LoVo (cell line): ENCODE measurements around the gene HECTD2.
"Not testable (repeated sequence)": the region's sequence is repeated elsewhere in the genome, so short reads cannot be mapped to it uniquely, and the experiment has no call there.

Experiments used
- DNase-seq: peaks from one replicate; pipeline ENCODE4 v3.0.0-alpha.2; 2016; ENCODE audit warnings: low spot score

HECTD2 gene

DNA sequence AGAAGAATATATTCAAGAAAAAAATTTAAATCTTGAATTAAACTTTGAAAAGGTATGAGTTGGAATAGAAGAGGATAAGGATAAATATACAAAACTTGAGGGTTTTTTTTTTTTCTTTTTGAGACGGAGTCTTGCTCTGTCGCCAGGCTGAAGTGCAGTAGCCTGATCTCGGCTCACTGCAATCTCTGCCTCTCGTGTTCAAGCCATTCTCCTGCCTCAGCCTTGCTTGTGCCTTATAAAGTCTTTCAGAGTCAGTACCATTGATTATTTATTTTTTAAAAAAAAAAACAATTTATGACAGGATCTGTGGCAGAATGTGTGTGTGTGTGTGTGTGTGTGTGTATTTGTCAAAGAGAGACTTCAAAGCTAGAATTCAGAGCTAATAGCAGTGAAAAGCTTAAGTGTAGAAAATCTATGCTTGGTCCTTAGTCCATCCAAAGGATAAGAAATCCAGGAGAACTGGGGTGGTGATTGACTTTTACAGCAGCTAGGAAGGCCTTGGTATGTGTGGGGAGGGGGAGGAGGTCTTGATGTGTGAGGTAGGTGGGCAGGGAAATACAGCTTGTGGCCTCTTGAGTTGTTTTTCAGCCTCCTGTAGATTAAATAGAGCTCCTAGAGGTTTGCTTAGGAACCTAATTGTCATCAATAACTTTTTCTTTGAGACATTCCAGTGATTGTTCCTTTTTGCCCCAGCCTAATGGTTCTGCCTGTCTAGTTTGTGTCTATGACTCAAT, 2.4 kb downstream of the HECTD2 start:
- DNase-seq: no peak

DNA sequence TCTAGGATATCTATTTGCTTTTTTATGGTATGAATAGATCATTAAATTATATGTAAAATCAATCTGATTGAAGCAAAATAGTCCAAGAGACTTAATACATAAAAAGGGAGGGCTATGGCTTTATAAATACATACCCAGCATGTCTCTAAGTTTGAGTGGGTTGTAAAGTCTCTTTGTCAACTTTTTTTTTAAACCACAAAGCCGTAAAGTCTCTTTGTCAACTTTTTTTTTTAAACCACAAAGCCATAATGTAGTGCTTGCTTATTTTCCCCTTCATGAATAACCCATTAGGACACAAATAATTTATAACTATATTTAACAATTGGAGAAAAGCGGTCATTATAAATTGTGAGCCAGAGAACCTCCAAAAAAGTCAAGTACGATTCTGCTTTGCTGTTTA, 5.7 kb downstream of the HECTD2 start:
- DNase-seq: peak; percentile 26

DNA sequence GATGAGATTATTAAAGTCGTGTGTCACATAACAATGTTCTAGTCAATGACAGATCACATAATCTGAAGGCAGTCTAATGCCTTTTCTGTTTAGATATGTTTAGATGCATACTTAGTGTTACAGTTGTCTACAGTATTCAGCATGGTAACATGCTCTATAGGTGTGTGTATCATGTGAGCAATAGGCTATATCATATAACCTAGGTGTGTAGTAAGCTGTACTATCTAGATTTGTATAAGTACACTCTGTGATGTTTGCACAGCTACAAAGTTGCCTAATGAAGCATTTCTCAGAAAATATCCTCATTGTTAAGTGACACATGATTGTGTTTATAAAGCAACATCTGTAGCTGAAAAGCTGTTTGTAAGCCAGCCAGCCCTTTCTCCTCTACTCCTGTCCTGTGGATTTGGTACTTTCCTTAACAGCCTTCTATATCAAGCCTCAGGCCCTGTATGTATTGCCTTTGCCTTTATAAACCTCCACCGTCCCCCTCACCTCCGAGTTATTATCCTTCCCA, 6.3 kb downstream of the HECTD2 start:
- DNase-seq: no peak

- DNase-seq: no peak
These were observed 8.3 kb downstream of the HECTD2 start for GRCh38 chr10:91418416-91418815.

DNA sequence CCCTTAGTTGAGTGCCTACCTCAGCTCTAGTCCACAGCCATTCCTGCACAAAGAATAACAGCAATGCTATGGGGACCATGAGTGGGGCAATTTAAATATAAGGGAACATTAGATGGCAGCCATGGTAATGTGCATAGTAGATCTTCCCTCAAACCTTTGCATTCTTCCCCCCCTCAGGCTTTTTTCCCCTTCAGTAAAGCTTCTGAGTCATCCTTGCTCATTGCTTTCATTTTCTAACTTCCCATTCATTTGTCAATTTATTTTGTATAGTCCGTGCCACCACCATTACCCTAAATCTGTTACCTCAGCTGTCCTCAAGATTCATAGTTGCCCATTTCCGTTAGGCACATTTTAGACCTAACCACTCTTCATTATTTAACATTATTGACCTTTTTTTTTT, 10.7 kb downstream of the HECTD2 start:
- no peak for DNase-seq

GRCh38 chr10:91422915-91423314, 12.8 kb downstream of the HECTD2 start:
- DNase-seq: no peak

GRCh38 chr10:91424016-91424415, 13.9 kb downstream of the HECTD2 start:
- no peak for DNase-seq

- no peak for DNase-seq
These were observed 22.0 kb downstream of the HECTD2 start for GRCh38 chr10:91432175-91432574.

DNA sequence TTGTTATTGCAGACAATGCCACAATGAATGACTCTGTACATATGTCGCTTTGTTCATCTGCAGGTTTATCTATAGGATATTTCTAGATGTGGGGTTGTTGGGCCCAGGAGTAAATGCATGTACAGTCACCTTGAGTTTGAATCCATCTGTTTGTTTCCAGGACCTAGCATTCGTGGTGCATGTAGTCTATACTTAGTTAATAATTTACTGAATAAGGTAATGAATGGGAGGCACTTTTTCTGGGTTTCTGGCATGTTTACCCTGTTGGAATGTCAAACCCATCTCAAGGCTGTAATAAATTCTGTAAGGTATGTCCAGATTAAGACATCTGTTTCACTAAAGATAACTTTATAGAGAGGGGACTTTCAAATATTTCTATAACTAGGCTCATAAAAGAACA, 23.5 kb downstream of the HECTD2 start:
- no peak for DNase-seq

DNA sequence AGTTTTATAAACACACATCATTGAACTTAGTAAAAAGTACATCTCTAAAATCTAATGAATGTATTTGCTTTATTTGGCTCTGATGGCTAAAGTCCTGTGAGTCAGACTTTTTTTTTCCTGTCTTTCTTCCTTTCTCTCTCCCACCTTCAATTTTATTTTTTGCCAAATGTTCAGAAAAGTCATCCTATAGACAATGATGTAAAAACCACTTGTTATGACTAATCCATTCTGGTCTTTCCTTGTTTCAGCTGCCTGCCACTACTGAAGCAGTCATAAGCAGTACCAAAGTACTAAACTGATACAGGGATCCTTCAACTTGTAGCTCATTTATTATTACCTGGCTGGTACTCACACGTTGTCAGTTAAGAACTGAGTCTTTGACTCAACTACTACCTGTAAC, 23.9 kb downstream of the HECTD2 start:
- DNase-seq: no peak

DNA sequence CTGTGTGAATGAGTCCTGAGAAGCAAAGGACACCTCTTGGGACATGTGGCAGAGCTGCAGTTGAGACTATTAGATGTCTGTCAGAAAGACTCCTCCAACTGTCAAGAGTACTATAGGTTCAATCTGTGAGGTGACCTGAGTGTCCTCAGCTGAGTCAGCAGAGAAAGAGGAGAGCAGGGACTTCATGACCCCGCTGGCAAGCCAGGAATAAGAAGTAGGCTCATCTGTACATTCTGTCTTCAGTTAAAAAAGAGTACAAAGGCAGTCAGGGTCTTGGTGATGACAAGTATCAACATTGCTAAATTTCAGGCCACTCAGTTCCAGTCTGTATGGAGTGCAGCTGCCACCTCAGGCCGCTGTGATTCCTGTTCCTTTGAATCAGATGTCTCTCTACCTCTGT, 25.1 kb downstream of the HECTD2 start:
- DNase-seq: no peak

GRCh38 chr10:91438228-91438627, 28.1 kb downstream of the HECTD2 start:
- not testable (repeated sequence) for DNase-seq

- DNase-seq: no peak
These were observed 34.4 kb downstream of the HECTD2 start for GRCh38 chr10:91444211-91445182.

DNA sequence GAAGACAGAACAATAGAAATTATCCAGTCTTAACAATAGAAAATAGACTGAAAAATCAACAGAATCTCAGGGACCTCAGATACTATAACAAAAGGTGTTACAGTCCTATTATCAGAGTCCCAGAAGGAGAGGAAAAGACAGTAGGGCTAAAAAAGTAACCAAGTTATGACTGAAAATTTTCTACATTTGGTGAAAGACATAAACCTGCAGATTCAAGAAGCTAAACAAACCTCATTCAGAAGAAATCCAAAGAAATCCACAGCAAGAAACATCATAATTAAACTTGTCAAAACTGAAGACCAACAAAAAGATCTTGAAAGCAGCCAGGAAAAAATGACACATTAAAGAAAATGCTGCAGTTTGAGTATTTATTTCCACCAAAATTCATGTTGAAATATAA, 41.9 kb downstream of the HECTD2 start:
- no peak for DNase-seq

- DNase-seq: no peak
These were observed 43.4 kb downstream of the HECTD2 start for GRCh38 chr10:91453535-91453934.

GRCh38 chr10:91455135-91455534, 45.0 kb downstream of the HECTD2 start:
- DNase-seq: not testable (repeated sequence)

DNA sequence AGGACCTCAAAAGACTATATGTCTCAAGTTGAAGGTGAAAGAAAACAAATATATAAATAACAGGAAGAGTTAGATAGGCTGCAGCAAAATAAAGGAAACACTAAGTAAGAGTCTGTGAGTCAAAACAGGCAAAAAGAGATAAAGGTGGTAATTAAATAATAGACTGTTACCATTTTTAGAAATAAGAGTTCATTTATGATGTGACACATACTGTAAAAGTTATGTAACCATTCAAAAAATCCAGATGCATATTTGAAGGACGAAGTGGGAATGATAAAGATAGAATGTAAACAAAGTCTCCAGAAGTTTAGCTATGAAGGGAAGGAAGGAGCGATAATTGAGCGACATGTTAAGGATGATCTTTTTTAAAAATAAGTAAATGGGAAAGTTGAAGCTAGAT, 50.5 kb downstream of the HECTD2 start:
- DNase-seq: no peak

- no peak for DNase-seq
These were observed 52.3 kb downstream of the HECTD2 start for GRCh38 chr10:91462423-91462822.

- no peak for DNase-seq
These were observed 54.4 kb downstream of the HECTD2 start for GRCh38 chr10:91464500-91464899.

- DNase-seq: no peak
These were observed 55.1 kb downstream of the HECTD2 start for GRCh38 chr10:91465261-91465660.

DNA sequence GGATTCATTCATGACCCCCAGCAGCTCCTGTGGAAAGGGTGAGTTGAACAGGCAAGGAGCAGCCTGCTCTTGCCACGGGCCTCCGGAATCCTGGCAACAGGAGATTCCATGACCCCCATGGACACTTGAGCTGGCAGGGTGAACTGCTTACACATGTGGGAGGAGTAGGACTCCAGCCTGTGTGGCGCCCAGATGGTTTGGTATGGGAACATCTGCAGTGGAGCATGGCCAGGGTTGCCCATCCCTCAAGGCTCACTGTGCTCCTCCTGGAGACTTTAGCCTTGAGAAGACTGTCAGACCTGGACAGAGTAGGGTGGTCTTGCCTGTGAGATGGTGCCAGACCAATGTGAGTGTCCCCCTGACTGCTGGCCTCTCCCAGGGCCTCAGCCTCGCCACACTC, 57.0 kb downstream of the HECTD2 start:
- DNase-seq: no peak

DNA sequence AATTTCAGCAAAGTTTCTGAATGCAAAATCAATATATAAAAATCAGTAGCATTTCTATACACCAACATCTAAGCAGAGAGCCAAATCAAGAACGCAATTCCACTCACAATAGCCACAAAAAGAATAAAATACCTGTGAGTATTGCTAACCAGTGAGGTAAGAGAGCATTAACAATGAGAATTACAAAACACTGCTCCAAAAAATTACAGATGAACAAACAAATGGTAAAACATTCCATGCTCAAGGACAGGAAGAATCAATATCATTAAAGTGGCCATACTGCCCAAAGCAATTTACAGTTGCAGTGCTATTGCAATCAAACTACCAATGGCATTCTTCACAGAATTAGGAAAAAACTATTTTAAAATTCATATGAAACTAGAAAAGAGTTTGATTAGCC, 61.5 kb downstream of the HECTD2 start:
- DNase-seq: no peak

- no peak for DNase-seq
These were observed 62.8 kb downstream of the HECTD2 start for GRCh38 chr10:91472911-91473310.
